NOMO-1 treated with dmso at 0.1 percent for 144 hours (cell line): ENCODE results near the gene CCDC88B.
"Not testable (repeated sequence)": the region's sequence is repeated elsewhere in the genome, so short reads cannot be mapped to it uniquely, and the experiment has no call there.

Experiments
- DNase-seq: peaks from one replicate; lab custom pipeline; 2025; ENCODE audit not compliant: unreplicated experiment; lab: John Stamatoyannopoulos, UW

The CCDC88B gene

DNA sequence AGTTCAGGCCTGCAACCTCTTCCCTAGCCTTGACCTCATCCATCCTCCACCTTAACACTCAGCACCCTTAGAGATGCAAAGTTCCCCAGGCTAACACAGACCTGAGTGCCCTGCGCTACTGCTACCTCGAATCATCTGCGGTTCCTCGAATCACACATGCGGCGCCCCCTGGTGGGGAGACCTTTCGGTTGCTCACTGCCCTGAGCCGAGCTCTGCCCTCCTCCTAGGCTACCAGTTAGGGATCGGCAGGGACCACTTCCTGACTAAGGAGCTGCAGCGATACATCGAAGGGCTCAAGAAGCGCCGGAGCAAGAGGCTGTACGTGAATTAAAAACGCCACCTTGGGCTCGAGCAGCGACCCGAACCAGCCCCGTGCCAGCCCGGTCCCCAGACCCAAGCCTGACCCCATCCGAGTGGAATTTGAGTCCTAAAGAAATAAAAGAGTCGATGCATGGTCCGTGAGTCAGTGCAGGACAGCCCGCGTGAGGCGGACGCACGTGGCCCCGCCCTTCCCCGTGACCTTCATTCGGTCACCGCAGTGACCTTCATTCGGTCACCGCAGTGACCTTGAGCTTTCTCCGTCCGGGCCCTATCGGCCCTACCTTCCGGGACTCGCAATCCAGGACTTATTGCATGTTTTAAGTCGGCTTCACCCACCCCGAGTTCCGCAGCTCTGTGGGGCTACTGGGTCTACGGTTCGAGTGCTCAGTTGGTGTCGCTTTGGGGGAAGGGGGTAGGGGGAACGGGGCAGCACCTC is 35.5 kb upstream of the CCDC88B start:
- peak; percentile 87 for DNase-seq

DNA sequence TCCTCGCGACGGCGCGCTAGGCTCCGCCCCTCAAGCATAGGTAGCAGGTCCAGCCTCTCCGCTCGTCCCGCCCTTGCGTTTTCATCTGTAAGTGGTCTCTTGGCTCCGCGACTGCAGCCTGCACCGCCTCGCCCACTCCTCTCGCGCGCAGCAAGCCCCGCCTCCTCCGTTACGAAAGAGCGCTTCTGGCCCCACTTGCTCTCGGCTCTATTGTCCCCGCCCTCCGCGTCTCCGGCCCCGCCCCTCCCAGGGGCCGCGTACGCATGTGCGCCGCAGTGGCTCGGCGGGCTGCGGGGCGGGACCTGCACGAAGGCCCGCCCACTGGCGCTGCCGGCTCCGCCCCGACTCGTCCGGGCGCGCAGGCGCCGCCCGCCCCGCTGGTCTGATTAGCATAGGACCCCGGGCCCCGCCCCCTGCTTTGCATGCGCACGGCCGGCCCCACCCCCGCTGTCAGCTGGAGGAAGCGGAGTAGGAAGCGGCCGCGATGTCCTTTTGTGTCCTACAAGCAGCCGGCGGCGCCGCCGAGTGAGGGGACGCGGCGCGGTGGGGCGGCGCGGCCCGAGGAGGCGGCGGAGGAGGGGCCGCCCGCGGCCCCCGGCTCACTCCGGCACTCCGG is 34.8 kb upstream of the CCDC88B start, which contains the start of gene ESRRA:
ESRRA (plus strand) TSS at position 450 of the 616 bp plus-strand sequence. CDS start 1,656 bp downstream, outside the sequence.
- peak; percentile 99 for DNase-seq

DNA sequence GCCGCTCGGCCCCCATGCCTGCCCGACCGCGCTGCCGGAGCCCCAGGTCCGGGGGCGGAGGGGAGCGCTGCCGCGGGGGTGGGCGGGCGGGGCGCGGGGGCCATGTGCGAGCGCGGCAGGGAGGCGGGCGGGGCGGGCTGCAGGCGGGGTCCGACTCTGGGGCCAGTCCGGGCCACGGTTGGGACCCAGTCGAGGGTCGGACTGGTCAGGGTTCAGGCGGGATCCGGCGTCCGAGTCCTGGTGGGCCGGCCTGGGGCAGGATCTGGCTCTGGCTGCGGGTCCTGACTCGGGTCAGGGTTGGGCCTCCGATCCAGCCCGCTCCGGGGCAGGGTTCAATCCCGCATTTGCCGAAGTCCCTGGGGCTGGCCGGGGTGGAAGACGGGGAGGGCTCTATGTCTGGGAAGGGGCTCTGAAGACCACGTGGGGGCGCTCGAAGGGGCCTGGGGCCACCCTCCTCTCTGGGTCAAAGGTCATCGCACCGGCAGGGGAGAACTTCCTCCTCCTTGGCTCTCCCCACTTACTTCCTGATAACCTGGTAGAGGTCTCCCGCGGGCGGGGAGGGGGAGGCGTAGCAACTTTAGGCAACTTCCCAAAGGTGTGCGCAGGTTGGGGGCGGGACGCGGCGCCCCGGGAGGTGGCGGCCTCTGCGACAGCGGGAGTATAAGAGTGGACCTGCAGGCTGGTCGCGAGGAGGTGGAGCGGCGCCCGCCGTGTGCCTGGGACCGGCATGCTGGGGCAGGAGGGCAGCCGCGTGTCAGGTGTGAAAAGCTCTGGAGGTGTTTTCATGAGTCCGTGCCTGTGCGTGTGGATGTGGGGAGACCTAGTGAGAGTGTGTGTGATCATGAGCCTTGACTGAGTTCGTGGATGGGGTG is 34.1 kb upstream of the CCDC88B start:
- DNase-seq: peak; percentile 69

DNA sequence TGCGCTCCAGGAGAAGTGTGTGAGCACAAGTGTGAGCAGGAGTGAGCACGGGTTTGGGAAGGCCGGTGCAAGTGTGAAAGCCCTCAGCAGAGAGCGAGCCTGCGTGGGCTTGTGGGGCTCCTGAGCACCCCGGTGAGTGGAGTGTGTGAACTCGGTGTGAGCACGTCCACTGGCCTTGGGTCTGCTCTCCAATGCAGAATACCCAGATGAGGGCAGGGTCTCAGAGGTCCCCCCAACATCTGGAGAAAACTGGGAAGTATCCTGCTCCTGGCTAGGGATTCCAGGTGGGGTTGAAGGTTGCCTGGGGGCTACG is 33.5 kb upstream of the CCDC88B start:
- DNase-seq: no peak

DNA sequence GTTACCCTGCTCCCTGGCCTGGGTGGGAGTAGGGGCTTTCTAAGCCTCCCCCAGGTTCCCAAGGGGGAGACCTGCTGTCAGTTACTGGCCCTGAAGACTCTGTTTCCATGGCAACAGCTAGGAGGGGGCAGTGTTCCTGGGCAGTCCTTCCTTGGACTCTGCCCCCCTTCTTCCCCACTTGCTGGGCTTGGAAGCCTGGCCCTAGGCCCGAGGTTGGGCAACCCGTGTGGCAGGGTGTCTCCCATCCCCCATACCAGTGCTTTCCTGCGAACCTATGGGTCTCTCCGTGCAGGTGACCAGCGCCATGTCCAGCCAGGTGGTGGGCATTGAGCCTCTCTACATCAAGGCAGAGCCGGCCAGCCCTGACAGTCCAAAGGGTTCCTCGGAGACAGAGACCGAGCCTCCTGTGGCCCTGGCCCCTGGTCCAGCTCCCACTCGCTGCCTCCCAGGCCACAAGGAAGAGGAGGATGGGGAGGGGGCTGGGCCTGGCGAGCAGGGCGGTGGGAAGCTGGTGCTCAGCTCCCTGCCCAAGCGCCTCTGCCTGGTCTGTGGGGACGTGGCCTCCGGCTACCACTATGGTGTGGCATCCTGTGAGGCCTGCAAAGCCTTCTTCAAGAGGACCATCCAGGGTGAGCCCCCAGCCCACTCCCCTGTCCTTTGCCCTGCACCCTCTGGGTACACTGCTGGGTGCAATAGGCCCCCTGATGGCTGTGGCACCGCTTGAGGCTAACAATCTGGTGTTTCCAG is 33.0 kb upstream of the CCDC88B start:
- DNase-seq: no peak

DNA sequence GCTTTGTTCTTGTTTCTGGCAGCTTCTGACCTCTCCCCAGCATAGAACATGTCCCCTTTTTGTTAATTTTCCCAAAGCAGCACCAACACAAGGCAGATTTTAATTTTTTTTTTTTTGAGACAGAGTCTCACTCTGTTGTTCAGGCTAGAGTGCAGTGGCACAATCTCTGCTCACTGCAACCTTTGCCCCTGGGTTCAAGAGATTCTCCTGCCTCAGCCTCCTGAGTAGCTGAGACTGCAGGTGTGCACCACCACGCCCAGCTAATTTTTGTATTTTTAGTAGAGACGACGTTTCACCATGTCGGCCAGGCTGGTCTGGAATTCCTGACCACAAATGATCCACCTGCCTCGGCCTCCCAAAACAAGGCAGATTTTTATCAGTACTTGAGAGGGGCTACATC is 32.2 kb upstream of the CCDC88B start:
- DNase-seq: not testable (repeated sequence)

DNA sequence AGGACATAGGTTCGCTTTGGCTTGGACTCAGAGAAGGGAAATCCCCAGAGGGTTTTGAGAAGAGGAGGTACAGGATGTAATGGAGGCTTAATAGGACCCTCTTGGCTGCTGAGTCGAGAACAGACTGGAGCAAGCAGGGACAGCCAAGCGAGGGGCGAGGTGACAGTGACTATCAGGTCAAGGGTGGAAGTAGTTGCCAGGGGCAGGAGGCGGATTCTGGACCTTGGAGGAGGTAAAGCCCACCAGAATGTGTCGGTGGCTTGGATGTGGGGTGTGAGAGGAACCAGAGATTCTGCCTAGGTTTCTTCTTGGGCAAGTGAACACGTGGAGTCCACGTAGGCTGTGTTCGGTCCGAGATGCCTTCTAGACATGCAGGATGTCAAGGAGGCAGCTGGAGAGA is 27.1 kb upstream of the CCDC88B start:
- DNase-seq: no peak

DNA sequence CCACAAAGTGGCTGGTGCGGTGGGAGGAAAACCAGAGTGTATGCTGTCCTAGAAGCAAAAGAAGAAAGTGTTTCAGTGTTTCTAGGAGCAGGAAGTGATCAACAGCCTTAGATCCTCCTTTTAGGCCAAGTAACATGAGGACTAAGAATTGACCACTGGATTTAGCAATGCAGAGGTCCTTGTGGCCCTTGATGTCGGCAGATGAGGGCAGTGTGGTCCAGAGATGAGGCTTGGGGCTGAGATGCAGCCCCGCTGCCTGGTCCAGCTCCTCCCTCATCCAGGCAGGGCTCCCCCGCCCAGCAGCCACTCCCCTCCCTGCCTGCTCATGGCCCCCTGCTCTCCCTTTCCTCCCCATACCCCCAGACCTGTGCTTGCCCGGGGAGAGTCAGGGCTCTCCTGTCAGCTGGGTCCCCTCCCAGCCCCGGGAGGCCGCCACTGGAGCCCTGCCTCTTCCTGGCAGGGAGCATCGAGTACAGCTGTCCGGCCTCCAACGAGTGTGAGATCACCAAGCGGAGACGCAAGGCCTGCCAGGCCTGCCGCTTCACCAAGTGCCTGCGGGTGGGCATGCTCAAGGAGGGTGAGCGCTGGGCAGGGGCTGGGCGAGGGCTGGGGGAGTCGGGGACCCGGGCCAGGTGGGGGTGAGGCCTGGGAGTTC is 26.4 kb upstream of the CCDC88B start:
- DNase-seq: no peak

DNA sequence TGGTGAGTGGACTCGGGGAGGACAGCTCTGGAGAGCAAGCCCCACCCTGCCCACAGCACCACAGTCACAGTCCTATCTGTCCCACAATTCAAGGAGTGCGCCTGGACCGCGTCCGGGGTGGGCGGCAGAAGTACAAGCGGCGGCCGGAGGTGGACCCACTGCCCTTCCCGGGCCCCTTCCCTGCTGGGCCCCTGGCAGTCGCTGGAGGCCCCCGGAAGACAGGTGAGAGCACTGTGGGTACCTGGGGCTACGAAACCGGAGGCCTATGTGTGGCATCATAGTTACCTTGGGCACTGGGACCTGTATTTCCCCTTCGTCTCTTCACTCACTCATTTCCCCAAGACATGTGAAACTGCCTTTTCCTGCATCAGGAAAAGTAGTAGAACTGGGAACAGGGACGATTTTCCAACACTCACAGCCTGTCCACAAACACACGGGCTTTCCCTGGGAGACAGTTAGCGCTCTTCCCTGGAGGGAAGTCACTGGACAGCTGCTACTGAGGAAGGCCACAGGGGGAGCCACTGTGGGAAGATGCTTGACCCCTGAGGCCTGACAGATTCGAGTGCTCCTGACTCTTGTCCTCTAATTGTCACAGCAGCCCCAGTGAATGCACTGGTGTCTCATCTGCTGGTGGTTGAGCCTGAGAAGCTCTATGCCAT is 25.7 kb upstream of the CCDC88B start:
- no peak for DNase-seq

DNA sequence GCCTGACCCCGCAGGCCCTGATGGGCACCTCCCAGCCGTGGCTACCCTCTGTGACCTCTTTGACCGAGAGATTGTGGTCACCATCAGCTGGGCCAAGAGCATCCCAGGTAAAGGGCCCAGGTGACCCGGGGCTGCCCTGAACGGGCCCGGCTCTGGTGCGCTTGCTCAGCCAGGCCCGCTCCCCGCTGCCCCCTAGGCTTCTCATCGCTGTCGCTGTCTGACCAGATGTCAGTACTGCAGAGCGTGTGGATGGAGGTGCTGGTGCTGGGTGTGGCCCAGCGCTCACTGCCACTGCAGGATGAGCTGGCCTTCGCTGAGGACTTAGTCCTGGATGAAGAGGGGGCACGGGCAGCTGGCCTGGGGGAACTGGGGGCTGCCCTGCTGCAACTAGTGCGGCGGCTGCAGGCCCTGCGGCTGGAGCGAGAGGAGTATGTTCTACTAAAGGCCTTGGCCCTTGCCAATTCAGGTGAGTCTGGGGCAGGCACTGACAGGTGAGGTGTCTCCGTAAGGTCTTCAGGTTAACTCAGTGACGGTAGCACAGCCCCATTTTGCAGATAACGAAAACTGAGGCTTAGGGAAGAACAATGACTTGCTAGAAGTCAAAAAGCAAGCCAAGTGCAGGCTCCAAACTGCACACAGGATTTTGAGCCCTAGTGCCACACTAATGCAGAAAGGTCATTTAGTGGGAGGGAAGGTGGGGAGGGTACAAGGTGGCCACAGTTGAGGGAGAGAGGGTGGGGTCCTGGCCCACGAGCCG is 25.0 kb upstream of the CCDC88B start:
- DNase-seq: no peak

DNA sequence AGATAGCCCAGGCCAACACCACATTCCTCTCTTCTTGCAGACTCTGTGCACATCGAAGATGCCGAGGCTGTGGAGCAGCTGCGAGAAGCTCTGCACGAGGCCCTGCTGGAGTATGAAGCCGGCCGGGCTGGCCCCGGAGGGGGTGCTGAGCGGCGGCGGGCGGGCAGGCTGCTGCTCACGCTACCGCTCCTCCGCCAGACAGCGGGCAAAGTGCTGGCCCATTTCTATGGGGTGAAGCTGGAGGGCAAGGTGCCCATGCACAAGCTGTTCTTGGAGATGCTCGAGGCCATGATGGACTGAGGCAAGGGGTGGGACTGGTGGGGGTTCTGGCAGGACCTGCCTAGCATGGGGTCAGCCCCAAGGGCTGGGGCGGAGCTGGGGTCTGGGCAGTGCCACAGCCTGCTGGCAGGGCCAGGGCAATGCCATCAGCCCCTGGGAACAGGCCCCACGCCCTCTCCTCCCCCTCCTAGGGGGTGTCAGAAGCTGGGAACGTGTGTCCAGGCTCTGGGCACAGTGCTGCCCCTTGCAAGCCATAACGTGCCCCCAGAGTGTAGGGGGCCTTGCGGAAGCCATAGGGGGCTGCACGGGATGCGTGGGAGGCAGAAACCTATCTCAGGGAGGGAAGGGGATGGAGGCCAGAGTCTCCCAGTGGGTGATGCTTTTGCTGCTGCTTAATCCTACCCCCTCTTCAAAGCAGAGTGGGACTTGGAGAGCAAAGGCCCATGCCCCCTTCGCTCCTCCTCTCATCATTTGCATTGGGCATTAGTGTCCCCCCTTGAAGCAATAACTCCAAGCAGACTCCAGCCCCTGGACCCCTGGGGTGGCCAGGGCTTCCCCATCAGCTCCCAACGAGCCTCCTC is 24.1 kb upstream of the CCDC88B start:
- DNase-seq: not testable (repeated sequence)

DNA sequence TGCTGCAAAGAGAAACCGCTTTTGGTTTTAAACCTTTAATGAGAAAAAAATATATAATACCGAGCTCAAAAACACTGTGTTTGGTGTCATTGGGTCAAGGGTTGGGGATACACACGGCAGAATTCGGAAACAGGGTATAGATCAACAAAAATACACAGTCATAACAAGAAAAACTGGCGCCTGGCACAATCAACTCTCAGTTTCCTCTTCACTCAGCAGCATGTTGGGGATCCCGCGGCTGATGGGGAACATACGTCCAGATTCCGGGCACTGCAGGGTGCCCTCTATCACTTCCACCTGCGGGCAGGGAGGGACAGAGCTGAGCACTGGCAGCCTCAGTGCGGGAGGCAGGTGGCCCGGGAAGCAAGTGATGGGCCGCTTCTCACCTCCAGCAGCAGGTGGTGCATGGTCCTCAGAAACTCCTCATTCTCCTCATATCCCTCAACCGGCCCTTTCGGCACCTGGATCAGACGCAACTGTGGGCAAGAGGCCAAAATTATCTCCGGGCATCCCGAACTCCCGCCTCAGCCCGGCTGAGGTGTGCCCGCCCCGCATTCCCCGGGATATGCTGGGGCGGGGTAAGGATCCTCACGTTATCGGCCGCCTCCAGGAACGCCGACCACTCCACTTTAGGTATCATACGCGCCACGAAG is 23.2 kb upstream of the CCDC88B start:
- DNase-seq: no peak

DNA sequence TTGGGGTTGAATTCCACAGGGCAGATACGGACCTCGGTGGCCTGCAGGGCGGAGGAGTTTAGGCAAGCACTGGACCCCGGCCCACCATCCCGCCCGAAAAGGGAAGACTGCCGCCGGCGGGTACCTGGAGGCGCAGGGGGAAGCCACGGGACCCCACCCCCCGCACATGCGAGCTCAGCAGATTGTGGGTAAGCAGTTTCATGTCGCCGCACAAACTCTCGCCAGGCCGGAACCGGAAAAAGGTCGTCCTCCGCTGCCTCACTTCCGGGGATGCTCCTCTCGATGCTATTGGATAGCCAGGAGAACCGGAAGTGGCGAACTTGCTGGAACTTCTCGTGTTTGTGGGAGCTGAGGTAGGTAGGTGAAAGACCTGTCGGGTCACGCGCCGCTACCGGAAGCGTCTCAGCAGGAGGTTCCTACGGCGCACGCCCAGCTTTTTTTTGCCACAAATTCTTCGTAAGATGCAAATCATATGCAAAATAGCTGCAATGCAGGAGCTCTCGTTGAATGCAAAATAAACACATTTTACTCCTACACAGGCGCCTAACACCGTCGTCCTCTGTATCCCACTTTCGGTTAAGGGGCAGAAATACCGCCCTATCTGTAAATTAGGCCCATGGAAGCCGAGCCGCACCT is 22.6 kb upstream of the CCDC88B start, which contains the start of gene TRMT112:
TRMT112 (minus strand) TSS at position 235 of the 636 bp plus-strand sequence; CDS start at position 202, 33 bp downstream.
- peak; percentile 95 for DNase-seq

DNA sequence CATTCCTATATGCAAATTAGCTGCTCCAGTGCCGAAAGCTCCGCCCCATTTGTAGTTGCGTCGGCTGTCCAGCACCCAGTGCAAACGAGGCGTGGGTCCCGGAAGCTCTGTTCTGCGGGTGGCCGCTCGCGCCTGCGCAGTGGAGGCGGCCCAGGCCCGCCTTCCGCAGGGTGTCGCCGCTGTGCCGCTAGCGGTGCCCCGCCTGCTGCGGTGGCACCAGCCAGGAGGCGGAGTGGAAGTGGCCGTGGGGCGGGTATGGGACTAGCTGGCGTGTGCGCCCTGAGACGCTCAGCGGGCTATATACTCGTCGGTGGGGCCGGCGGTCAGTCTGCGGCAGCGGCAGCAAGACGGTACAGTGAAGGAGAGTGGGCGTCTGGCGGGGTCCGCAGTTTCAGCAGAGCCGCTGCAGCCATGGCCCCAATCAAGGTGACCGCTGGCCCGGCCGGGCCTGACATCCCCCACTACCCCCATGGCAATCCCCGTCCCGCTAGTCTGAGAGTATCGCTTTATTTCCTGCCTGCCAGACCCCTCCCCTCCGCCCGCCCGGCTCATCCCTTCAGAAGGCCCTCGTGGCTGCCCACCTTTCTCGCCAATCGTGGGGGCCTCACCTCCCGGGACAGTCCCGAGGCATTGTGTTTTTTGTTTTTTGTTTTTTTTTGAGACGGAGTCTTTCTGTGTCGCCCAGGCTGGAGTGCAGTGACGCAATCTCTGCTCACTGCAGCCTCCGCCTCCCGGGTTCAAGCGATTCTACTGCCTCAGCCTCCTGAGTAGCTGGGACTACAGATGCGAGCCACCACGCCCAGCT is 21.8 kb upstream of the CCDC88B start, which contains the start of gene PRDX5:
PRDX5 (plus strand) TSS at position 161 of the 805 bp plus-strand sequence; CDS start at position 256, 95 bp downstream.
- DNase-seq: peak; percentile 97

DNA sequence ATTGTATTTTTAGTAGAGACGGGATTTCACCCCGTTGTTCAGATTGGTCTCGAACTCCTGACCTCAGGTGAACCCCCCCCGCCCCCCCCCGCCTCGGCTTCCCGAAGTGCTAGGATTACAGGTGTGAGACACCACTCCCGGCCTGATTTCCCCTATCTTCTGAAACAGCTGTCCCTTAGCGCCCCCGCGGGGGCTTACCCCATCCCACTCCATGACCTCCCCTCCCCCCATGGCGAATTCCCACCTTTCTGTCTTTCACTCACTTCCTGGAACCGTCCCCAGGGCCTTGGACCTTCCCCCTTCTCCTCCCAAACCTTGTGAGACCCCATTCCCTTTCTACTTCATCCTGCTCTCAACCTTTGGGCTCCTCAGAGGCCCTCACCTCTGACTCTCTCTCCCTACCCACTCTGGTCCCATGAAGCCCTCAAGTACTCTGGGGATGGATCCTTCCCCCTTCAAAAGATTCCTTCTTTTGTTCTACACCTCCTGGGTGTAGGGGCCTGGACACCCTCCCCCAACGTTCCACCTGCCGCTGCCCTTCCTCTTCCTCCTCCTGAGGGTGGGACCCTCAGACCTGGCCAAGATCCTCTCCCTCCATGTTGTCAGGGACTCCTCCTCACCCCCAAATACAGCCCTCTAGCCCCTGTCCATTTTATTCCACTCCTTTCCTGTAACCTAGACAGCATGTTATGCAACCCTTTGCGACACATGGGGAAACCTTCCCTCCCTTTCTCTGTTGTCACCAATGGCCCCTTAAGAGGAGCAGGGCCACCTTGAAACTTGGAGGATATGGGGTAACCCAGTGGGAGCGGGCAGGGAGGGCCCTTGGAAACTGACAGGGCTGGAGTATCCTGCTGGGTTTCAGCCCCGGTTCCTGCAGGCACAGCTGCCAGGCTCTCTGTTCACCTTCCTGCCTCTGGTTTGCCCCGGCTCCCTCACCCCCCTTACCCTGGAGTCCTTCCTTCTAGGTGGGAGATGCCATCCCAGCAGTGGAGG is 20.9 kb upstream of the CCDC88B start:
- DNase-seq: no peak
